ENCODE results near the gene THEMIS.
"Not testable (repeated sequence)": the region's sequence is repeated elsewhere in the genome, so short reads cannot be mapped to it uniquely, and the experiment has no call there.

Gene THEMIS, protein sequence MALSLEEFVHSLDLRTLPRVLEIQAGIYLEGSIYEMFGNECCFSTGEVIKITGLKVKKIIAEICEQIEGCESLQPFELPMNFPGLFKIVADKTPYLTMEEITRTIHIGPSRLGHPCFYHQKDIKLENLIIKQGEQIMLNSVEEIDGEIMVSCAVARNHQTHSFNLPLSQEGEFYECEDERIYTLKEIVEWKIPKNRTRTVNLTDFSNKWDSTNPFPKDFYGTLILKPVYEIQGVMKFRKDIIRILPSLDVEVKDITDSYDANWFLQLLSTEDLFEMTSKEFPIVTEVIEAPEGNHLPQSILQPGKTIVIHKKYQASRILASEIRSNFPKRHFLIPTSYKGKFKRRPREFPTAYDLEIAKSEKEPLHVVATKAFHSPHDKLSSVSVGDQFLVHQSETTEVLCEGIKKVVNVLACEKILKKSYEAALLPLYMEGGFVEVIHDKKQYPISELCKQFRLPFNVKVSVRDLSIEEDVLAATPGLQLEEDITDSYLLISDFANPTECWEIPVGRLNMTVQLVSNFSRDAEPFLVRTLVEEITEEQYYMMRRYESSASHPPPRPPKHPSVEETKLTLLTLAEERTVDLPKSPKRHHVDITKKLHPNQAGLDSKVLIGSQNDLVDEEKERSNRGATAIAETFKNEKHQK

DNA sequence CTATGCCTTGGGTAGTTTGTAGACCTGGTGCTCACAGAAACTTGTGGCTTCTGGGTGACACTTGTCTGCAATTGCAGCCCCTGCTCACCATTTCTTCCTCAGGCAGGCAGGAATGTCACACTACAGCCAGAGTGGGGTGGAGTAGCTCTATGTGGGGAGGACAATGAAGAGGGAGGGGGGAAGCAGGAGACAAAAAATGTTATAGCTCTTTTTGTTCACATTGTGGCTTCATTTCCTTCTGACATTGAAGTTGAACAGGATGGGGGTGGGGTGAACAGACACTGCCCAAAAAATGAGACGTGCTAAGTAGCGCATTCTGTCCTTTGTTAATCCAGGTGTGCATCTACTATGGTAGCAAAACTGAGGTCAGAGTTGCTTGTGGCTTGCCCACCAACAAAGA lies at the start of gene THEMIS:
Gene THEMIS (minus strand): TSS at position 124 of the 400 bp plus-strand sequence. CDS start 126 bp downstream, outside the sequence.
- DNase-seq = peak; percentile 62

DNA sequence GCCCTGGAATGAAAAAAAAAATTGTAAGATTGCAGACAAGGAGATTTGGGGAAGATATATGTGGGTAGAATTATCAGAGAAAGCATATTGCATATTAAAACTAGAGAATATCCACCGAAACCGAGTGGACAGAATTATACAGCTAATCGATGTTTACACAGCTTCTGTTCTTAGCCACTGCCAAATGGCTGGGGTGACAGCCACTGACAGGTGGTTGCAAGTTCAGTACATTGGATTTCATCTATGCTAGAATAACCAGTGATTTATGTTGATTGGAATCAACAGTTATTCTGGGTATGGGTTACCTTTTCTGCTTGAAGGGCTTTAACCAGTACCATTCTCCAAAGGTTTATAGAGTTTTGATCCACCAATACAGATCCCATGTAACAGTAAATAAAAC lies 48.4 kb upstream of the THEMIS start:
- DNase-seq = no peak

DNA sequence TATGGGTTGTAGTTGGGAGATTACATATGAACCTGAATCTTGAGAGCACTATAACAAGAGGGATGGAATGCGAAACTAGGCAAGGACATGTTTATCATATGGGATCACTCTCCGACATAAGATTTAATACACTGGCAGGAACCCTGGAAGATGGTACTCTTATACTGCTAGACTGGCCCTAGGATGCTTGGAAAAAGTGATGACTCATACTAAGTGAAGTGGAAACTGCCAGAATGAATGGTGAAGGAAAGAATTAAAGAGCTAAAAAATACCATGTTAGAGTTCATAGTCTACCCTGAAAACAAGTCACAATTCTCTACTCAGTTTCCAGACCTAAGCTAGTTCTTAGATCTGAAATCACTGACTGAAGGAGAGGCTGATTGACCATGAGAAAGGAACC lies 45.5 kb upstream of the THEMIS start:
- DNase-seq = no peak

DNA sequence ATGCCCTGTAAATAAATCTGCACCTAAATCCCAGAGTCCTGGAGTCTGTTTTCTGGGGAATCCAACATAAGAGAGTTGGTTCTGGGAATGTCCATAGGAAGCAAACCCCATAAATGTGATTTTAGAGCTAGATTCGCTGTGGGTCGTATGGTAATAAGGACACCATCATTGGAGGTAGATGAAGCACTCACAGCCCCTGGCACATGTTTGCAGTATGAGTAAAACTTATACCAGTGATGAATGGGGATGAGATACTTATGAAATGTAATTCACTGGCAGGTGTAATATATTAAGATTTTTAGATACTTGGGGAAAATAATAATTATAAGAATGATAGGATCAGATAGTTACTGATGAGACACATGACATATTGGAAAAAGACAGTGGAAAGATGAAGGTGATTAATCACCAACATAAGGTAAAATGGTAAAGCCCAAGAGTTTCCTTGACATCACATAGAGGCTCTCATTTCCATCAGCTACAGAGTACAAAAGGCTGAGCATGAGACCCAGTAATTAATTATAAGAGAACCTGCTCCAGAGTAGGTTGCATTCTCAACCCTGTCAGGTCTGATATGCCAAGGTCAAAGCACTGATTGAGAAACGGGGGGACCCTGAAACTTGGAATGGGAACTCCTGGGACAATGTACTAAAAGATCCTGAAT lies 44.7 kb upstream of the THEMIS start:
- DNase-seq = no peak

DNA sequence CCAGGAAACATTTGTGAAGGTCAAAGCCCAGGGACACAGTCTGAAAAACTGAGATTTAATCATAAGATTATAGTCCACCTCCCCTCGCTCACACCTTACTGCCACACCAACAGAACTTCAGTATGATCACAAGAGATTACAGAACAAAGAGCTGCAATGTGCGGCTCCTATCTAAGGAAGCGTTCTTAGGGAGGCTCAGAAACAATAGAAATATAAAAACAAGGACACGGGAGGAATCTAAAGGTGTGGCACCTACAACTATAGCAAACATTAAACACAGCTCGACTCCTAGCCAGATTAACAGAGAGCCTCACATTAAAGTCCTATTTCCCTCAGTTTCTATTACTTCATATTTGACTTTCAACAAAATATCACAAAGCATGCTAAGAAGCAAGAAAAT lies 40.4 kb upstream of the THEMIS start:
- DNase-seq = no peak

DNA sequence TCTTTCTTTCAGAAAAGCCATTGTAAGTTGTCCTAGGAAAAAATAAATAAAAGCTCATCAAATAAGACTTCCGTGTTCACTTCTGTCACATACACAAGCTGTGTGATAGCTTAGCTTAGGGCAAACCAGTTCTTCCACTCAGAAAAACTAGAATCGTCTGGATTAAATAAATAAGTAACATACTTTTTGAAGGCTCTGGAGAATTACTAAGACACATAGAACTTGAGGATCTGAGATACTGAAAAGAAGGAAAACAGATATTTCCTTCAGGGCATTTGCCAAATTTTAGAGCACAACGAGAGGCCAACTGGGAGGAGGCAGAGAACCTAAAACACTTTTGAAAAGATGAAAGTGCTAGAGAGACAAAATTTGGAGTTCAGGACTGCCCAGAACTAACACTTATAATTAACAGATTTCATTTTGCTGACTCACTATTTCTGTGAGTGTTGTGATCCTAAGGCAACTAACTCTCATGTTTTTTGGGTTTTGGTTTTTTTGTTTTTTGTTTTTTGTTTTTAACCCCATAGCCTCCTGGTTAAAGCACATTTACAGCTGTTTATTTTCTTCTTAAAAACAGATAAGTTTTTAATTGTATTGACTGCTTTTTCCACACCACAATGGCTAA lies 38.7 kb upstream of the THEMIS start:
- no peak for DNase-seq

DNA sequence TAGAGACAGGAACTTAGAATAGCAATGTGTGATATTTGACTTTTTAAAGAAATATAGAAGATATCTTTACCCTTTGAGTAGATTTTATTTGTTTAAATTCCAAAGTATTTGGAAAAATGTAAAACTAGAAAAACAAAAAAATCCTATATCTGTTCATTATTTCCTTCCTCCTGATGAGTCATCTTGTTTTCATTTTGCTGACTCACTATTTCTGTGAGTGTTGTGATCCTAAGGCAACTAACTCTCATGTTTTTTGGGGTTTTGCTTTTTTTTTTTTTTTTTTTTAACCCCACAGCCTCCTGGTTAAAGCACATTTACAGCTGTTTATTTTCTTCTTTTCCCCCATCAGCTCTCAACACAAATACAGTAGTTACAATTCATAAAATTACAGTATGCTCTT lies 37.8 kb upstream of the THEMIS start:
- no peak for DNase-seq

DNA sequence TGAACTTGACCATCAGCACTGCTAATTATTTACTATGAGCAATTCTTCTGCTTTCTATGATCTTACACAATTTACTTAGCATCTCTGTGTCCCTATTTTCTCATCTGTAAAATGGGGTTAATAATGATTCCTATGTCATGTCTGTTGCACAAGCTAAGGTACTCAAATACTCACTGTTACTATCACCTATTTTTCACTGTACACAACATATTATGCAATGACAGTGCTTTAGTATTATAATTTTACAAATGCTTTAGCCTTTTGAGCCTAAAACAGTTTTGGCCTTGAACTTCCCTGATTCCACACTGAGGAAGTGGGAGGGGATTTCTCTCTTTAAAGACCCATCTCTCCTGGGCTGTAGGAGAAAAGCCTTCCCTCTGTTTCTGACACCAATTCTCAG lies 36.9 kb upstream of the THEMIS start:
- DNase-seq = no peak

DNA sequence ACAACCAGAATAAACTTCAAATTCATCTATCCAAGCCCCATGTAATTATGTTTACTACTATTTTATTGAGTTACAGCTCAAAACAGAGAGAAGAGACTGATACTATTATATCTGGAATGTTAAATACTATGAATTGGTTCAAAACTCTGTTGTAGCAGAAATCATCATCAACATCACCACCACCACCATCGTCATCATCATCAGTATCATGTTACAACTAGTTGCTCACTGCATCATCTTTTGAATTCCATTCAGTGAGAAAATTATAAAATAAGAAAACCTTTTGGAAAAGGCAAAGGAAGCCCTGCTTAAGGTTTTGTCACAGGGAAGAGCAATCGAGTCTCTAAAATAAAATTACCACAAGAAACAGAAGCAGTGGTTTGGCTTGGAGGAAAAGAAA lies 36.2 kb upstream of the THEMIS start:
- no peak for DNase-seq

DNA sequence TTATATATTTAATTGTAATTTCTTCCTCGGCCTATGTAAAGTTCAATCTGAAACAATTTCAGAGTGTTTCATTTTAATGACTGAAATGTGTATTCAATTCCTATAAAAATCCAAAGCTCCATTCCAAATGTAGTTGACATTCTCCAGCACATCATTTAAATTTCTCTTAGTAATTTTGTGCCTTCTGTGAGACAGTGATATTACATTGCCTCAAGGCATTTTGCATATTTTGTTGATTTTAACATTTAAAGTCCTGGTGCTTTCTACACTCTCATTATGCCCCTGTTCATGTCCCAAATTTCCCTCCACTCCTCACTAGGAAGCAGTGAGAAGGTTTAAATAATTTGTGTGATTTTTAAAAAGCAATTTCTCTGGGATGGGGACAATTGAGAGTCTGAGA lies 34.1 kb upstream of the THEMIS start:
- DNase-seq = no peak

DNA sequence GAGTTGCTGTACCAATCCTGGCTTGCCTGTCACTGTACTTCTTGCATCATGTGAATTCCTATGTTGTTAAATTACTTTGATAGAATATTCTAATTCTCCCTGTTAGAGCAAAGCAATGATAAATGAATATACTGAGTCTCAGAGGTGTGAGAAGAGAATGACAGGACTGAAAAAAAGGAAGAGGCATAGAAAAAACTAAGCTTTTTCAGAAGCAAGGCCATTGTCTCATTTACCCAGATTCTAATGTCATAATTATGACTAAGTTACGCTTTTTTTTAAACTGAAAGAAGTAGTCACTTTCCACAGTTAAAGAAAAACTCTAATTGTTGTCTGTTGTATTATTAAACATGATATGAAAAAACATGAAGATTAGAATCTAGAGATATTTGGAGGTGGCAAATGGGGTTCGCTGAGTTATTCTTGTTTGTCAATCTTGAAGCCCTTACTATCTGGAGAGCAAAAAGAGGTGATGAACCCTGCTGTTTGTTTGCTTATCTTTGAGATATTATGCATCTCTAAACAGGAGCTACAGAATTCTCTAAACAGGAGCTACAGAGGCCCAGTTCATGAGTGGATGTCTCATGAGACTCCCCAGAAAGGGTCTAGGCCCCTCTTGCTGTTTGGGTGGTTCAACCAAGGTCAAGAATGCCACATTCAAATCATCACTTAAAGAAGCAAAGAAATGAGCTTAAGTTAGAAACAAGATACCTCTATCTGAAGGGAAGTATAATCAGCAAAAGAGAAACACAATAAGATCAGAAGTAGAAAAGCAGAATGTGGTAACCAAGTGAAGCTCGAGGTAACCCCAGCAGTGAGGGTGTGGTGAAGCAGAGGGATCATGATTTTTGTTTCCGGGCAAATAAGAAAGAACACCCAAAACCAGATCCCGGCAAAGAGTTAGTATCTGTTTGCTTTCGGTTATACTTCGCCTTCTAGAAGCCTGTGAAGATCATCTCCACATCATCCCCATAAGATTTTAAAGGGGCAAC lies 33.3 kb upstream of the THEMIS start:
- DNase-seq = no peak

DNA sequence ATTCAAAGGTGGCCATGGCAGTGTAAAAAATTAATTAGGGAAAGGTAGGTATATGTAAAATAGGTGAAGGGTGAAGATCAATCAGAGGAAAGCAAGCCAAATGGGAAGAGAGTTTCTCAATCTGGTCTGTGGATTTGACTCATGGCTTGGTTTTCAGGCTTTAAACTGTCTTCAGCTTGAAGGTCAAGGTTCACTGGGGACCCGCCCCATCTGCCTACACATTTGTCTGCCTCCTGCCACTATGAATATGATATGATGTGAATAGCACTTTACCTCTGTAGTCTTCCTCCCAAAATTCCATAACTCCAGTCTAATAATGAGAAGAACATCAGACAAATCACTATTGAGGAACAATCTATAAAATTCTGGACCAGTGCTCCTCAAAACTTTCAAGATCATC lies 32.3 kb upstream of the THEMIS start:
- no peak for DNase-seq

DNA sequence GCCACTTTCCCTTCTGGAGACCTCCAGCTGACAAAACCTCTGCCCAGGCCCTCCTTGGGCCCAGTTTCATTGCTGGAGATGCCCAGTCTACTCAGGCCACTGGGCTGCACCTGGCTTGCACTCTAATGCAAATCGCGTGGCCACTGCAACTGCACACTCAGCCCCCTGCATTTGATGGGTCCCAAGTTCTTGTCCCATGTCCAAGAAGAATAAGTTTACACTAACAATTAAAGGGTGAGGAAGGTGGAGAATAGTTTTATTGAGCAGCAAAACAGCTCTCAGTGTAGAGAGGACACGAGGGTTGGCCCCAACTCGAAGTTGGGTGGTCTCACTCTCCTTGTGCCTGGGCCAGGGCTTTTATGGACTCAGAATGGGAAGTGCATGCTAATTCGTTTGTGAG lies 31.9 kb upstream of the THEMIS start:
- no peak for DNase-seq

DNA sequence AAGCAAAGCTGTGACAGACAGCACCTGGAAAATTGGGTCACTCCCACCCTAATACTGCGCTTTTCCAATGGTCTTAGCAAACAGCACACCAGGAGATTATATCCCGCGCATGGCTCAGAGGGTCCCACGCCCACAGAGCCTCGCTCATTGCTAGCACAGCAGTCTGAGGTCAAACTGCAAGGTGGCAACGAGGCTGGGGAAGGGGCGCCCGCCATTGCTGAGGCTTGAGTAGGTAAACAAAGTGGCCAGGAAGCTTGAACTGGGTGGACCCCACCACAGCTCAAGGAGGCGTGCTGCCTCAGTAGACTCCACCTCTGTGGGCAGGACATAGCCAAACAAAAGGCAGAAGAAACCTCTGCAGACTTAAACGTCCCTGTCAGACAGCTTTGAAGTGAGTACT lies 25.6 kb upstream of the THEMIS start:
- not testable (repeated sequence) for DNase-seq

DNA sequence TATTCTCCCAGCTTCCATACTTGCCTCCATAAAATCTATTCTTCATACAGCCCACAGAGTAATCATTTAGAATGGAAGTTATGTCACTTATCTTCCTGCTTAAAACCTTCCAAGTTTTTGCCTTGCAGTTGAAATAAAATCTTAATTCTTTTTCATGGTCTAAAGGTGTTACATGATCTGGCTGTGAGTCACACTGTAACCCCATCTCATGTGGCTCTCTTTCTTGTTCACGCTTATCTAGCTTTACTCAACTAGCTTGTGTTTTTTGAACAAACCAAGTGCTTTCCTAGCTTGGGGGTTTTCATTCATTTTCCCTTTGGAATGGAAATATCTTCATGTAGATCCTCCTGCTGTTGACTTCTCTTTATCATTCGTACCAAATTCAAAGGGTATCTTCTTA lies 23.6 kb upstream of the THEMIS start:
- DNase-seq = no peak

DNA sequence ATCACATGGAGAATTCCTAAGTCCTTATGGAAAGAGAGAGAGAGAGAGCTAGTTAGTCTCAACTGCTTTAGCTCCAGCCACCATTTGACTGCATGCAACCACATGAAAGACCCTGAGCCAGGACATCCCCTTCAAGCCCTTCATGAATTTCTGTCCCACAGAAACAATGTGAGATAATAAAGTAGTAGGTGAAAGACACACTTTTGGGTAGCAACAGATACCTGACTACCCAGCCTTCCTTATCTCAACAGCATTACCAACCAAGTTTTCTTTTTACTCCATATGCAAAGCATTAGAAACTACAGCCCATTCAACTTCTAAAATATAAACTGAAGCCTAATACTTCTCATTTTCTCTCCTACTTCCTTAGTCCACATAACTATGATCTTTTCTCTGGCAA lies 23.2 kb upstream of the THEMIS start:
- no peak for DNase-seq

DNA sequence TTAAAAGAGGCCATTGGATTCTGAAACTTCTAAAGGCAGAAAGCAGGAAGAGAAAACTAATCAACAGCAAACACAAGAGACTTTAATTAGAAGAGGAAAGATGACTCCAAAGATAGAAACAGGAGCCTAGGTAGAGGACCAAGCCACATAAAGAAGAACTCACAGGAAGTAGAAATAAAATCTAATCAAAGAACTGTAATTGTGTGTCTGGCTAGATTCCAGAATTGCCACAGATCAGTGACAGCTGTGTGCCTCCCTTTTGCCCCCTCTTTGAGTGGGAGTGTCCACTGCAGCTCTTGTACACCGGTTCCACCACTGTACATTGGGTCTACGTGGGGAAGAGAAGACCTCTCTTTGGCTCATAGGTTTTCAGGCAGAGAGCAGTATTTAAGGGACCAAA lies 22.3 kb upstream of the THEMIS start:
- DNase-seq = no peak

DNA sequence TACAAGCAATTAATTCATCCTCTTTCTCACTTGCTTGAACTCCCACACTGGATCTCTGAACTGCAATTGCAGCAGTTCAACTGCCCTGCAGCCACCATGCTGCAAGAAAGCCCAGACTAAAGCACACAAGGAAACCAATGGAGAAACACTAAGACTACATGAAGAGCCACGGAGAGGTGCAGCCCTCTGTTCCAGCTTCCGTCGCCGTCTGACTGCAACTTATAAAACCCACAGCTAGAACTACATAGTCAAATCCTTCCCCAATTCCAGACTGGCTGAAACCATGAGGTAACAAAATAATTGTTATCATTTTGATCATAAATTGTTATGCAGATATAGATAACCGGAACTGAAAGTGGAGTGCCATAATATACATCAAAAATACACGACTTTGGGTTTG lies 21.1 kb upstream of the THEMIS start:
- no peak for DNase-seq

DNA sequence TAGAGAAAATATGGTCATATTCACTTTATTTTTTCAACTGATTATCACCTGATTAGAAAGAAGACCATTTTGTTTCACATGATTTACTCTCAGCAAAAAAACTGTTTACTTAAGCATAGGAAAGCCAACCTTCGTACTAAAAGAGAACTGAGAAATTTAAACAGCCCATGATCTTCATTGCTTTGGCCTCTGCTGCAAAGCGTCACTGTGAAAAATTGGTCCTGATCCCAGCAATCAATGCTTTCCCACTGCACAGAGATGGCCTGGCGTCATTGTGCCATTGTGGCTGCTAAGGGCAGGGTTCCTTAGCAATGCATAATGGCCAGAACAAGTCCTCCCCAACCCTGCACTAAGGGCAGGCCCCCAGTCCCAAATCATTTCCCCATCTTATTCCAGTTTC lies 19.9 kb upstream of the THEMIS start:
- DNase-seq = no peak

DNA sequence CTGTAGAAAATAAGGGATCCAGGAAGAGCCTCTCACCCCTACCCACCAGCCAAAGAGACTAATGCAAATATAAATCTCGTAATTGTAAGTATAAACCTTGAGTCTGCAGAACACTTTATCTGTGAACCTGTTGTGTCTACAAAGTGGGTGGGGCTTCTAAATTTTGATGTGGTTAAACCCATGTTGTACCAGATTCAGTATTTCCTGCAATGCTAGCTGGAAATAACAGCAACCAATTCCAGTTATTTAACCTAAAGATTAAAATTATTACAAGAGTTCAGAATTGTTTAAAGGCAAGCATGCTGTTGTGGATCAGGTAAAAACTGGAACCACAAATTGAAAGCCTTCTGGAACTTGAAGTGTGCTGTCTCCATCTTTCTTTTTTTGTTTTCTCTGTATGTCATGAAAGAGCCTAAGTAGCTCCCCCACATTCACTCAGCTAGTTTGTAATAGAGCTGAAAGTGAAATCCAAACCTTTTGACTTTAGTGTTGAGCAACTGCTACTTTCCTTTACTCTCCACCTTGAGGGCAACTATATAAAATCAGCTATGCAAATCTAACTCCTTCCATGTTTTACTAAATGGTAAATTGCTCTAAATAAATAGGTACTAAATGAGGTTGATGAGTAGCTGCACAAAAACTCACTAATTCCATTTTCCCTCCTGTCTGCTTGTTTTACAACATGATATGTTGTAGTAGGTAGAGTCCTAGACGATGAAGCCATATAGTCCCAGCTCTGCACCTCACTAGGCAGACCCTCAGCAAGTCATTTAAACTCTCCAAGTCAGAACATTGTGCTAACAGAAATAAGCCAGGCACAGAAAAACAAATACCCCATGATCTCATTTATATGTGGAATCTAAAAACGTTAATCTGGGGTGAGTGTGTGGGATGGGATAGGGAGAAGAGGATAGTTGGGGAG lies 17.9 kb upstream of the THEMIS start:
- no peak for DNase-seq

DNA sequence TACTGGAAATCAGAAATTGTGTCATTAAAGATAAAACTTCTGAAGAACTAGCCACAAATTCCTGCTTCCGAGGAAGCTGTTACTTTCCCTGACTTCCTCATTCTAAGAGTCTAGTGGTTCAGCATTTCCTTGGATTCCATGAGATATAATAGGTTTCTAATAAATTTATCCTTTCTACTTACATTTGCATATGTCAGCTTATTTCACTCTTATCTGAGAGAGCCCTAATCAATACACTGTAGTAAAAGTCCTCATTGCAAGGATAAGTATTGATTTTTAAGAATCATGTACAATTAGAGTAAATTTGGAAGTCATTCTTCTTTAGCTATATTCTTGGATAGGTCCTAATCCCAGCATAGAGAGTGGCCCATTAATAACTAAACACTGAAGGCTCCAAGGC lies 16.9 kb upstream of the THEMIS start:
- no peak for DNase-seq
